GM12864 (cell line): ENCODE results near the gene SMIM35.

ENCODE experiments used
- DNase-seq: peaks from one replicate; pipeline ENCODE4 v3.0.0-alpha.2; 2011; ENCODE audit warnings: low read depth
- H3K4me3 ChIP-seq: 2 replicates; pipeline ENCODE4 v1.5.1; 2011; ENCODE audit warnings: mild to moderate bottlenecking, low read depth, low read length, control low read depth
- CTCF ChIP-seq: IDR thresholded peaks from 2 replicates; pipeline ENCODE4 v1.5.1; 2011; ENCODE audit warnings: low read depth, mild to moderate bottlenecking, moderate library complexity, low read length, control low read depth, inconsistent platforms; ENCODE audit errors: missing control alignments

SMIM35 gene

GRCh38 chr11:118081241-118081958 lies 5.4 kb downstream of the SMIM35 start:
- no peak overlapping the region for H3K4me3 ChIP-seq
- TF ChIP-seq CTCF = no peak
- no peak for DNase-seq

- TF ChIP-seq CTCF = no peak
- DNase-seq = no peak
Measured at GRCh38 chr11:118080296-118080695, 6.5 kb downstream of the SMIM35 start.

DNA sequence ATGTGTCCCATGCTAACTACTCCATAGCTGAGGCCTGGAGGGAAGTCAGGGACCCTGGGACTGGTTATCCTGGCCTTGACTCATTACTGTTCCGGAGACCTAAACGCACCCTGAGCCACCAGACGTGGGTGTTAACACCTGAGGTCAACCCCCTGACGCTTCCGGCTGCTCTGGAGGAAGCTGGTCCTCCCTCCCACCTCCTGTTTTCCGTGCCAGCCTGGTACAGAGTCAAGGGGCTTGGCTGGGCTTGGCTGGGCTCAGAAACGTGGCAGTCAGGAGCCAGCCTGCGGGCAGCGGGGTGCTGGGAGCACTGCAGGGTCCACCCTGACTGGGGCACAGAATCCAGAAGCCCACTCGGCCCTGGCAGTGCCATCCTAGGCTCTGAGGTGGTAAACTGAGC lies 7.3 kb downstream of the SMIM35 start:
- TF ChIP-seq CTCF = no peak
- no peak overlapping the region for H3K4me3 ChIP-seq
- no peak for DNase-seq

More at GRCh38 chr11:118080296-118080695, 6.5 kb downstream of the SMIM35 start:
- H3K4me3 ChIP-seq = no peak overlapping the region

DNA sequence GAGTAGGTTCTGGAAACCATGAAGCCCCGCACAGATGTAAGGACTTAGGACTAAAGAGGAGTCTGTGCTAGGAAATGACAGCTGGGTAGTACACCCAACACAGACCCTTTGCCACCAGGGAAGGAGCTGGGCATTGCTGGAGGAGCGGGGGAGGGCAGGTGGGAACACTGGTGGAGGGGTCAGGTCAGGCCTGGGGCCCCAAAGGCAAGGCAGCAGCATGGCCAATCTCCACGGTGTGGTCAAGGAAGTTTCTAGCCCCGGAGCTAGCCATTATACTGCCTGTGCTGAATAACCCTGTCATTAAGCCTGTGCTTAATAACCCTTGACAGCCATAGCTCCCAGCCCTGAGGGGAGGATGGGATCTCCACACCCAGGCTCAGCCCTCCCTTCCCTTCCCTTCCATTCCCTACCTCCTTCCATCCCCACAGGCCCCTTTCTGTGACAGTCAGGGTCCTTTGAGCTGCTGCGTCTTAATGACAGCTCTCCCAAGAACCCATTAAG lies 7.8 kb downstream of the SMIM35 start:
- H3K4me3 ChIP-seq = no peak overlapping the region
- no peak for TF ChIP-seq CTCF
- no peak for DNase-seq

GRCh38 chr11:118076754-118077281 lies 9.9 kb downstream of the SMIM35 start, which contains the start of gene TMPRSS4:
Gene TMPRSS4 (plus strand): TSS chr11:118077078. CDS start chr11:118077303, 225 bp downstream.
- H3K4me3 ChIP-seq = no peak within 1 kb of the TSS
- no peak for TF ChIP-seq CTCF

DNA sequence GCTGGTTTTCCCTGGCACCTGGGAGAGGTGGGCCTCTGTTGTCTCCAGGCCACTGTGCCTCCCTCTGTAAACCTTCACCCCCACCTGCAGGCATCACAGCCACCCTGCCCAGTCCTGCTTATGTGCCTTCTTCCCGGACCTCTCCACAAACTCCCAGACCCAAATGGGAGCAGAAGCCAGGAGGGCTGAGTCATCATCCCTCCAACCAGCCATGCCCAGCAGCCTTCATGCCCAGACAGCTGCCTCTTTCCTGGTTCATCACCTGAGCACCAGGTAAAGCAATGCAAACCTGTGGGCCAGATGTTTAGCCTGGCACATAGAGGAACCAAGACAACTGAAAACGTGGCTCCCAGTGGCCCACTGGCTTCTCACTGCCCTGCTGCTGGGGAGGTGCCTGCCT lies 12.0 kb downstream of the SMIM35 start:
- DNase-seq = no peak
- no peak overlapping the region for H3K4me3 ChIP-seq
- TF ChIP-seq CTCF = no peak

More at GRCh38 chr11:118076754-118077281, 9.9 kb downstream of the SMIM35 start, which contains the start of gene TMPRSS4:
- DNase-seq = no peak
